ENCODE measurements around the gene ERGIC3. TPM values are rescaled to one million over a fixed set of nuclear protein-coding genes. Genes with fewer than 3 reads are reported as not detected.

Gene ERGIC3
- total and polyA plus RNA-seq, 2 experiments from 2014 or later: 309 to 369 TPM

DNA sequence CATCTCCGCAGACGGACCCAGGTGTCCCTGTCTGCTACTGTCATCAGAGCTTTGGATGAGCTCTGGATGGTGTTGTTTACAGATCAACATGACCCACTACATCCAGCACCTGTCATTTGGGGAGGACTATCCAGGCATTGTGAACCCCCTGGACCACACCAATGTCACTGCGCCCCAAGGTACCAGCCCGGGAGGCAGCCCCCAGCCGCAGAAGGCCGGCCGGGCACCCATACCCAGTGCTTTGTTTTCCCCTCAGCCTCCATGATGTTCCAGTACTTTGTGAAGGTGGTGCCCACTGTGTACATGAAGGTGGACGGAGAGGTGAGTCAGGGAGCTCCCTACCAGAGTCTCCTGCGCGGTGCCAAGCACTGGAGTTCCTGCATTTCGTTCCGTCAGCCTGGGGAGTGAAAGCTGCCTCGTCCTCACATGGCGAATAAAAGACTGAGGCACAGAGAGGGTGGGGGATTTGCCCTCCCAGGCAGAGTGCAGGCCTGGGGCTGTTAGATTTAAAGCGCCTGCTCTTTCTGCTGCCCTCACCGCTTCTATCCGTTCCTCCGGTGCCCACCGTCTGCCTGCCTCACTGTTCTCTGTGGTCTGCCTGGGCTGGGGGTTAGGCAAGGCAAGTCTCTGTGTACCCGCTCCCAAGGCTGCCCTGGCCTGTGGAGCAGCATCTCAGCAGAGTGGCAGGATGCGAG, 14.2 kb downstream of the ERGIC3 start:
- H4K20me1 ChIP-seq (ENCODE audit: insufficient read depth, poor library complexity, severe bottlenecking): no peaks in the 10 kb centered on the region
- 98% methylated on average over 21 of the region's 21 CpGs for WGBS (ENCODE audit: low lambda C conversion rate, missing lambda C conversion rate)
- no peaks in the 10 kb centered on the region for H3K36me3 ChIP-seq (replicated peaks; ENCODE audit: insufficient read depth, low read depth)
- no peak overlapping the region for H3K27ac ChIP-seq
- H3K4me2 ChIP-seq: no peak overlapping the region
- no peak overlapping the region for H3K4me3 ChIP-seq
- H3K27me3 ChIP-seq: no peaks in the 10 kb centered on the region
- TF ChIP-seq, protein P1, sequence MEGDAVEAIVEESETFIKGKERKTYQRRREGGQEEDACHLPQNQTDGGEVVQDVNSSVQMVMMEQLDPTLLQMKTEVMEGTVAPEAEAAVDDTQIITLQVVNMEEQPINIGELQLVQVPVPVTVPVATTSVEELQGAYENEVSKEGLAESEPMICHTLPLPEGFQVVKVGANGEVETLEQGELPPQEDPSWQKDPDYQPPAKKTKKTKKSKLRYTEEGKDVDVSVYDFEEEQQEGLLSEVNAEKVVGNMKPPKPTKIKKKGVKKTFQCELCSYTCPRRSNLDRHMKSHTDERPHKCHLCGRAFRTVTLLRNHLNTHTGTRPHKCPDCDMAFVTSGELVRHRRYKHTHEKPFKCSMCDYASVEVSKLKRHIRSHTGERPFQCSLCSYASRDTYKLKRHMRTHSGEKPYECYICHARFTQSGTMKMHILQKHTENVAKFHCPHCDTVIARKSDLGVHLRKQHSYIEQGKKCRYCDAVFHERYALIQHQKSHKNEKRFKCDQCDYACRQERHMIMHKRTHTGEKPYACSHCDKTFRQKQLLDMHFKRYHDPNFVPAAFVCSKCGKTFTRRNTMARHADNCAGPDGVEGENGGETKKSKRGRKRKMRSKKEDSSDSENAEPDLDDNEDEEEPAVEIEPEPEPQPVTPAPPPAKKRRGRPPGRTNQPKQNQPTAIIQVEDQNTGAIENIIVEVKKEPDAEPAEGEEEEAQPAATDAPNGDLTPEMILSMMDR (IDR thresholded peaks at IDR 0.05; ENCODE audit: poor library complexity): no peak
- TF ChIP-seq EZH2 (IDR thresholded peaks at IDR 0.05; ENCODE audit: borderline replicate concordance): no peak
- no peak for TF ChIP-seq EZH2phosphoT487 (IDR thresholded peaks at IDR 0.05; ENCODE audit: low read depth, severe bottlenecking, unreplicated experiment)
- H3K9me2 ChIP-seq (replicated peaks; ENCODE audit: insufficient read depth): no peaks in the 10 kb centered on the region
- H3K79me2 ChIP-seq: no peaks in the 10 kb centered on the region
- no peaks in the 10 kb centered on the region for H3K9me3 ChIP-seq (ENCODE audit: low read depth)
- no peak for DNase-seq (ENCODE audit: low spot score)
- no peaks in the 10 kb centered on the region for H3K4me1 ChIP-seq (ENCODE audit: insufficient read depth)
- no peak overlapping the region for H2AFZ ChIP-seq

DNA sequence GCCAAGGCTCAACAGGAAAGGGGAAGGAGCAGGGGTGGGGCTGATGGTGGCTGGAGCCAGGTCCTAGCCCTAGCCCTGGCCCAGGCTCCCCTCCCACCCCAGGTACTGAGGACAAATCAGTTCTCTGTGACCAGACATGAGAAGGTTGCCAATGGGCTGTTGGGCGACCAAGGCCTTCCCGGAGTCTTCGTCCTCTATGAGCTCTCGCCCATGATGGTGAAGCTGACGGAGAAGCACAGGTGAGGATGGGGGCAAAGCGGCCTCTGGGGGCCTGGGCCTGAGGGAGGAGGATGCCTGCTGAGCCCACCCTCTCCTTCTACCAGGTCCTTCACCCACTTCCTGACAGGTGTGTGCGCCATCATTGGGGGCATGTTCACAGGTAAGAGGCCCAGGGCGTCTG, 15.0 kb downstream of the ERGIC3 start:
- H3K27ac ChIP-seq: no peak overlapping the region
- no peaks in the 10 kb centered on the region for H3K36me3 ChIP-seq (replicated peaks; ENCODE audit: insufficient read depth, low read depth)
- H3K27me3 ChIP-seq: no peaks in the 10 kb centered on the region
- H3K4me2 ChIP-seq: no peak overlapping the region
- no peak for DNase-seq (ENCODE audit: low spot score)
- TF ChIP-seq EZH2phosphoT487 (IDR thresholded peaks at IDR 0.05; ENCODE audit: low read depth, severe bottlenecking, unreplicated experiment) (no peak), EZH2 (IDR thresholded peaks at IDR 0.05; ENCODE audit: borderline replicate concordance) (no peak)
- TF ChIP-seq, protein P1 (IDR thresholded peaks at IDR 0.05; ENCODE audit: poor library complexity): no peak
- no peaks in the 10 kb centered on the region for H3K79me2 ChIP-seq
- no peak overlapping the region for H3K4me3 ChIP-seq
- H3K9me3 ChIP-seq (ENCODE audit: low read depth): no peaks in the 10 kb centered on the region
- WGBS (ENCODE audit: low lambda C conversion rate, missing lambda C conversion rate): 100% methylated on average over 8 of the region's 8 CpGs
- H4K20me1 ChIP-seq (ENCODE audit: insufficient read depth, poor library complexity, severe bottlenecking): no peaks in the 10 kb centered on the region
- H3K4me1 ChIP-seq (ENCODE audit: insufficient read depth): no peaks in the 10 kb centered on the region
- H2AFZ ChIP-seq: no peak overlapping the region
- H3K9me2 ChIP-seq (replicated peaks; ENCODE audit: insufficient read depth): no peaks in the 10 kb centered on the region

DNA sequence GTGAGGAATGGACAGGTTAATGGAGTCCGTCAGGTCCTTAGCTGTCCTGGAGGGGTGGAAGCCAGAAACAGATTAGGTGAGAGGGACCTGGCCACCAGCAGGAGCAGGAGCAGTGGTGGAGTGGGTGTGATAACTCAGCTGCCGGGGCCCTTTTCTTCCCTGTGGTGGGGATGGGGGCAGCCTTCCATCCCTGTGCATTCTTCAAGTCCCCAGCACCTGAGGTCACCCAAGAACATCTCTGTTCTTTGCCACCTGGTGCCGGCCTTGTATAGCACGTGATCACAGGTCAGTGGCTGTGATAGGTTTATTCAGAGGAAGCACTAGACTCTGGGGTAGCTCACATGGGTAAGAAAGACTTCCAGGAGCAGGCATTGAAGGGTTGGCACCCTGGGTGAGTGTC, 16.6 kb downstream of the ERGIC3 start:
- H3K27ac ChIP-seq: no peak overlapping the region
- no peaks in the 10 kb centered on the region for H3K36me3 ChIP-seq (replicated peaks; ENCODE audit: insufficient read depth, low read depth)
- WGBS (ENCODE audit: low lambda C conversion rate, missing lambda C conversion rate): 97% methylated on average over 4 of the region's 4 CpGs
- no peaks in the 10 kb centered on the region for H3K27me3 ChIP-seq
- TF ChIP-seq, protein P1 (IDR thresholded peaks at IDR 0.05; ENCODE audit: poor library complexity): no peak
- TF ChIP-seq EZH2phosphoT487 (IDR thresholded peaks at IDR 0.05; ENCODE audit: low read depth, severe bottlenecking, unreplicated experiment): no peak
- no peak for TF ChIP-seq EZH2 (IDR thresholded peaks at IDR 0.05; ENCODE audit: borderline replicate concordance)
- no peaks in the 10 kb centered on the region for H4K20me1 ChIP-seq (ENCODE audit: insufficient read depth, poor library complexity, severe bottlenecking)
- no peaks in the 10 kb centered on the region for H3K9me2 ChIP-seq (replicated peaks; ENCODE audit: insufficient read depth)
- no peaks in the 10 kb centered on the region for H3K79me2 ChIP-seq
- no peaks in the 10 kb centered on the region for H3K4me1 ChIP-seq (ENCODE audit: insufficient read depth)
- no peak overlapping the region for H2AFZ ChIP-seq
- H3K9me3 ChIP-seq (ENCODE audit: low read depth): no peaks in the 10 kb centered on the region
- no peak for DNase-seq (ENCODE audit: low spot score)
- no peak overlapping the region for H3K4me3 ChIP-seq
- no peak overlapping the region for H3K4me2 ChIP-seq

All from hepatocyte (in vitro differentiated cells).